Keratinocyte (primary cell): ENCODE measurements around the gene LTF. TPM values are rescaled to one million over a fixed set of nuclear protein-coding genes. Genes with fewer than 3 reads are reported as not detected.

ENCODE experiments used
- DNase-seq: peaks from one replicate; pipeline ENCODE4 v3.0.0-alpha.2; 2011; ENCODE audit warnings: low read depth, missing footprints, low spot score
- FAIRE-seq: peaks from 2 replicates; lab custom pipeline; 2011; peaks lifted over from hg19 to GRCh38; lab: Jason Lieb, UNC
- H2AFZ ChIP-seq: 2 replicates; pipeline ENCODE4 v1.6.0; 2012; ENCODE audit warnings: low read length, control low read depth, inconsistent platforms; ENCODE audit not compliant: control insufficient read depth
- H3K27ac ChIP-seq: 2 replicates; pipeline ENCODE4 v1.5.1; 2011; ENCODE audit warnings: low read length; ENCODE audit not compliant: control insufficient read depth, insufficient read depth
- H3K27me3 ChIP-seq: 3 replicates; pipeline ENCODE4 v1.6.0; 2011; ENCODE audit warnings: low read length; ENCODE audit not compliant: control insufficient read depth, insufficient read depth; ENCODE audit errors: extremely low read depth
- H3K36me3 ChIP-seq, 2 experiments: 2 replicates in 1 of 2; 3 replicates in 1 of 2; pipeline ENCODE4 v1.5.1; 2011; ENCODE audit warnings: low read length in 2 of 2, mild to moderate bottlenecking in 1 of 2; ENCODE audit not compliant: control insufficient read depth in 2 of 2, insufficient read depth in 2 of 2; ENCODE audit errors: extremely low read depth in 1 of 2
- H3K4me1 ChIP-seq: 3 replicates; pipeline ENCODE4 v1.5.1; 2011; ENCODE audit warnings: low read length; ENCODE audit not compliant: control insufficient read depth, insufficient read depth; ENCODE audit errors: extremely low read depth
- H3K4me2 ChIP-seq: 3 replicates; pipeline ENCODE4 v1.6.0; 2011; ENCODE audit warnings: low read depth, low read length; ENCODE audit not compliant: control insufficient read depth, insufficient read depth; ENCODE audit errors: extremely low read depth
- H3K4me3 ChIP-seq, 3 experiments: fragments of 200-600 bp in 1 of 3; sonication (generic) in 1 of 3; 2 replicates in 2 of 3; 3 replicates in 1 of 3; pipeline ENCODE4 v1.5.1; 2011 to 2016; ENCODE audit warnings: low read length in 3 of 3, mild to moderate bottlenecking in 3 of 3, control low read depth in 2 of 3, inconsistent platforms in 1 of 3, low read depth in 1 of 3, mixed read lengths in 1 of 3, mixed run types in 1 of 3, moderate library complexity in 1 of 3; ENCODE audit not compliant: control insufficient read depth in 2 of 3, insufficient read depth in 2 of 3; ENCODE audit errors: extremely low read depth in 1 of 3
- H3K79me2 ChIP-seq: 2 replicates; pipeline ENCODE4 v1.6.0; 2012; ENCODE audit warnings: low read length; ENCODE audit not compliant: control insufficient read depth, insufficient read depth
- H3K9ac ChIP-seq: 3 replicates; pipeline ENCODE4 v1.6.0; 2011; ENCODE audit warnings: low read length; ENCODE audit not compliant: control insufficient read depth, insufficient read depth; ENCODE audit errors: extremely low read depth
- H3K9me1 ChIP-seq: 3 replicates; pipeline ENCODE4 v1.6.0; 2011; ENCODE audit warnings: low read length; ENCODE audit not compliant: control insufficient read depth, insufficient read depth; ENCODE audit errors: extremely low read depth
- H3K9me3 ChIP-seq: 2 replicates; pipeline ENCODE4 v1.5.1; 2012; ENCODE audit warnings: low read depth, low read length; ENCODE audit not compliant: control insufficient read depth
- H4K20me1 ChIP-seq: 3 replicates; pipeline ENCODE4 v1.6.0; 2011; ENCODE audit warnings: low read length; ENCODE audit not compliant: control insufficient read depth, insufficient read depth; ENCODE audit errors: extremely low read depth
- EZH2 ChIP-seq: IDR thresholded peaks from one replicate; pipeline ENCODE4 v1.6.1; 2012; ENCODE audit warnings: inconsistent platforms, mild to moderate bottlenecking, low read length, moderate library complexity
- dilution Hi-C: fragments of 300-500 bp; cut with MboI; formaldehyde crosslinking; loops from one replicate; pipeline ENCODE4 v1.7.0; 2020; ENCODE audit warnings: low sequenced_read_pairs; ENCODE audit not compliant: extremely low pct_ligation_motif_present
- polyA plus RNA-seq, 5 experiments: library from polyadenylated mRNA; depleted of rRNA in 3 of 5; stranded (reverse) in 3 of 5; stranded (forward) in 1 of 5; unstranded in 1 of 5; fragments of >200 nt; gene quantifications; 1 replicate in 1 of 5; 2 replicates in 3 of 5; 3 replicates in 1 of 5; pipeline versions ENCODE4 v1.2.1 to v1.2.3, GENCODE V29; 2011 to 2012; ENCODE audit warnings: missing spikeins in 2 of 5, low read depth in 1 of 5, low replicate concordance in 1 of 5
- TF ChIP-seq, protein P1 (sequence below), 3 experiments: IDR thresholded peaks in 1 of 3; conservative IDR thresholded peaks in 1 of 3; optimal IDR thresholded peaks in 1 of 3; 2 replicates in 2 of 3; 3 replicates in 1 of 3; pipeline versions ENCODE3 to v1.5.1; 2011; ENCODE audit warnings: low read length in 3 of 3, mild to moderate bottlenecking in 3 of 3, moderate library complexity in 2 of 3, control low read depth in 1 of 3, inconsistent platforms in 1 of 3; ENCODE audit not compliant: insufficient read depth in 2 of 3; ENCODE audit errors: extremely low read depth in 1 of 3

The LTF gene
- polyA plus RNA-seq, 1 donor (not counting 4 experiments of a cell fraction or from before 2014, with no cell fraction given) = not detected

DNA sequence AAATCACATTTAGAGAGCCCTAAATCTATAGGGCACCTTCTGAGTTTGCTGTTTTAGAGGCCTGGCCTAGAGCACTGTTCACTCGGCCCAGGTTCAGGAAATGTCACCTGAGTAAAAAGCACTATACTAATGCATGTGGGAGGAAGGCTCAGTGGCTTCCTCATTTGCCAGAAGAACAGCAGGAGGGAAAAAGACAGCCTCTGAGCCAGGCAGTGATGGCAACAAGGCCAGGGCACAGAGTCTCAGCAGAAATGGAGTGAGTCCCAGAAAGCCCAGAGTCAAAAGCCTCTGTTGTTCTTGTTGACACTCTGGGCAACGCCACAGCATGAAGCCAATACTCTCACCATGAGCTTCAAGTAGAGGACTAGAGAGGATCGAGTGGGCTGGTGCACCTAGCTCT lies 25.9 kb downstream of the LTF start:
- H3K9ac ChIP-seq = no peak overlapping the region
- H4K20me1 ChIP-seq = no peaks in the 10 kb centered on the region
- FAIRE-seq (no peak), DNase-seq (no peak)
- H3K27me3 ChIP-seq = no peaks in the 10 kb centered on the region
- no peak overlapping the region for H3K27ac ChIP-seq
- H2AFZ ChIP-seq = no peak overlapping the region
- H3K9me3 ChIP-seq = no peaks in the 10 kb centered on the region
- H3K4me3 ChIP-seq = no peak overlapping the region
- no peaks in the 10 kb centered on the region for H3K9me1 ChIP-seq
- dilution Hi-C loops = no loop called here
- no peak for TF ChIP-seq EZH2
- no peaks in the 10 kb centered on the region for H3K4me1 ChIP-seq
- no peaks in the 10 kb centered on the region for H3K36me3 ChIP-seq
- no peaks in the 10 kb centered on the region for H3K79me2 ChIP-seq
- H3K4me2 ChIP-seq = no peak overlapping the region

DNA sequence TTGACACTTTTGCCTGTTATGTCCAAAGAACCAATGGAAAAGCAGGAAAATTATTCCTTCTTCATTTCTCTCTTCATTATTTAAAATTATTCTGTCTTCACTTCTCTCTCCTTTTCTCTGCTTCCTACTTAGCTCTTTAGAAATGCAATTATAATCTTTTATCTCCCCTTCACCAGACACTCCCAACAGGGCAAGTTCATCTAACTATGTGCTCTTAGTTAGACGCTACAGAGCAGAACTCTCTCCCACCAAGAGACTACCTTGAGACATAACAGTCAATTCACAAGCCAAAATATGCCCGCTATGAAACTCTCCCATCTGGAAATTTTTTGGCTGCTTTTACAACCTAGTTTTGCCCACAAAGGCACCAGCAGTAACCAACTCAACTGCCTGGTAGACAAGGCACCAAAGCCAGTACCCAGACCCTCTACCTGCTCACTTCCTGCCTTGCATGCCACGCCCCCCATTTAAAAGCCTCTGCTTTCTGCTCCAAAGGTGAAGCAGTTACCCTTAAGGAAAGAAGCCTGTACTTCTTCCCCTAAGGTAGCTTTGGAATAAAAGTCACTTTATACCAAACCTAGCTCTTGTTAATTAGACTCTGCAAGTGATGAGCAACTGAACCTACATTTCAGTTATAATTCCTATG lies 29.5 kb downstream of the LTF start:
- Histone ChIP-seq H3K9me3 (no peaks in the 10 kb centered on the region), H3K36me3 (no peaks in the 10 kb centered on the region), H3K4me2 (no peak overlapping the region), H3K27me3 (no peaks in the 10 kb centered on the region), H4K20me1 (no peaks in the 10 kb centered on the region), H3K9ac (no peak overlapping the region), H3K79me2 (no peaks in the 10 kb centered on the region), H3K9me1 (no peaks in the 10 kb centered on the region), H3K4me1 (peaks cover 8% of the 10 kb centered on the region), H3K27ac (no peak overlapping the region), H2AFZ (no peak overlapping the region), H3K4me3 (no peak overlapping the region)
- DNase-seq (no peak), FAIRE-seq (peak; percentile 20)
- dilution Hi-C loops = no loop called here
- TF ChIP-seq, protein P1, sequence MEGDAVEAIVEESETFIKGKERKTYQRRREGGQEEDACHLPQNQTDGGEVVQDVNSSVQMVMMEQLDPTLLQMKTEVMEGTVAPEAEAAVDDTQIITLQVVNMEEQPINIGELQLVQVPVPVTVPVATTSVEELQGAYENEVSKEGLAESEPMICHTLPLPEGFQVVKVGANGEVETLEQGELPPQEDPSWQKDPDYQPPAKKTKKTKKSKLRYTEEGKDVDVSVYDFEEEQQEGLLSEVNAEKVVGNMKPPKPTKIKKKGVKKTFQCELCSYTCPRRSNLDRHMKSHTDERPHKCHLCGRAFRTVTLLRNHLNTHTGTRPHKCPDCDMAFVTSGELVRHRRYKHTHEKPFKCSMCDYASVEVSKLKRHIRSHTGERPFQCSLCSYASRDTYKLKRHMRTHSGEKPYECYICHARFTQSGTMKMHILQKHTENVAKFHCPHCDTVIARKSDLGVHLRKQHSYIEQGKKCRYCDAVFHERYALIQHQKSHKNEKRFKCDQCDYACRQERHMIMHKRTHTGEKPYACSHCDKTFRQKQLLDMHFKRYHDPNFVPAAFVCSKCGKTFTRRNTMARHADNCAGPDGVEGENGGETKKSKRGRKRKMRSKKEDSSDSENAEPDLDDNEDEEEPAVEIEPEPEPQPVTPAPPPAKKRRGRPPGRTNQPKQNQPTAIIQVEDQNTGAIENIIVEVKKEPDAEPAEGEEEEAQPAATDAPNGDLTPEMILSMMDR (optimal IDR thresholded peaks at IDR 0.05 in 1 of 3, IDR thresholded peaks at IDR 0.05 in 1 of 3, conservative IDR thresholded peaks at IDR 0.05 in 1 of 3; ENCODE audit: extremely low read depth in 1 of 3, insufficient read depth in 2 of 3, low read length in 3 of 3) = no peak
- no peak for TF ChIP-seq EZH2

DNA sequence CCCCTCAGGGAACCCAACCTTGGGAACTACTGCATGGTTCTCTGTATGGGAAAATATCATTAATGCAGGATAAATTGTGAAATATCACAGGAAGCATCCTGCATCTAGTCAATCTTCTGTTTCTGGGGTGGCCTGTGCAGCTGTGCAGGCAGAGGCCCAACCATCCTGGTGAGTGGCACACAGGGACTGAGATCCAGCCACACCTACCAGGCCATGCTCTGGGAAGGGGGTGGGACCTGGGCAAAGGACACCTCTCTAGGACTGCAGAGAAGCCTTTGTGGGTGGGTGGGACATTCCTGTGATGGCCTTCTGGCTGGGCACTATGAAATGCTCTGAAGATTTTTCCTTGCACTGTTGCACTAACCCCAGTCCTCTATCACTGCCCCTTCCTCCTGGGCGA lies 30.9 kb downstream of the LTF start:
- FAIRE-seq = peak; percentile 64

More for the DNA sequence above, 30.9 kb downstream of the LTF start:
- TF ChIP-seq, protein P1 (optimal IDR thresholded peaks at IDR 0.05 in 1 of 3, IDR thresholded peaks at IDR 0.05 in 1 of 3, conservative IDR thresholded peaks at IDR 0.05 in 1 of 3; ENCODE audit: extremely low read depth in 1 of 3, insufficient read depth in 2 of 3, low read length in 3 of 3) = no peak
- TF ChIP-seq EZH2 = no peak
- dilution Hi-C loops = no loop called here
- H3K9me1 ChIP-seq = no peaks in the 10 kb centered on the region
- no peaks in the 10 kb centered on the region for H3K36me3 ChIP-seq
- no peak overlapping the region for H3K4me2 ChIP-seq
- H3K9me3 ChIP-seq = no peaks in the 10 kb centered on the region
- no peak overlapping the region for H3K27ac ChIP-seq
- no peak for DNase-seq
- no peaks in the 10 kb centered on the region for H3K79me2 ChIP-seq
- no peaks in the 10 kb centered on the region for H3K27me3 ChIP-seq
- H3K9ac ChIP-seq = no peak overlapping the region
- H3K4me3 ChIP-seq = no peak overlapping the region
- peaks cover 20% of the 10 kb centered on the region for H3K4me1 ChIP-seq
- no peaks in the 10 kb centered on the region for H4K20me1 ChIP-seq
- H2AFZ ChIP-seq = no peak overlapping the region
